C4-2B (cell line): ENCODE measurements around the gene SYT9.

ENCODE experiments used
- CTCF ChIP-seq: fragments of 450-650 bp; conservative IDR thresholded peaks from 2 replicates; pipeline ENCODE4 v1.5.1; 2017; ENCODE audit warnings: mild to moderate bottlenecking
- ZFX ChIP-seq: fragments of 450-650 bp; IDR thresholded peaks from 2 replicates; pipeline ENCODE4 v1.6.1; 2017

- TF ChIP-seq CTCF (no peak), ZFX (no peak)
Observed at GRCh38 chr11:7314811-7315604, 63.3 kb downstream of the SYT9 start.
